ENCODE measurements around the gene IGFN1. TPM values are rescaled to one million over a fixed set of nuclear protein-coding genes. Genes with fewer than 3 reads are reported as not detected.

IGFN1 gene
- total RNA-seq, 1 donor from 2014 or later: 0.38 TPM

- DNase-seq (ENCODE audit: low spot score, unreplicated experiment): no peak
- peaks cover 7% of the 10 kb centered on the region for H3K4me1 Mint-ChIP-seq (ENCODE audit: low read depth)
- TF ChIP-seq CTCF (IDR thresholded peaks at IDR 0.05; ENCODE audit: unreplicated experiment): no peak
- H3K27me3 Mint-ChIP-seq: peaks cover 19% of the 10 kb centered on the region
- no peaks in the 10 kb centered on the region for H3K9me3 Mint-ChIP-seq (ENCODE audit: low read depth)
- no peaks in the 10 kb centered on the region for H3K36me3 Mint-ChIP-seq (ENCODE audit: insufficient read depth)
- H3K4me3 Mint-ChIP-seq (ENCODE audit: low read depth): no peak overlapping the region
- H3K27ac Mint-ChIP-seq: no peak overlapping the region
Measured at GRCh38 chr1:201191653-201192260, 1.1 kb downstream of the IGFN1 start.

- TF ChIP-seq CTCF (IDR thresholded peaks at IDR 0.05; ENCODE audit: unreplicated experiment): no peak
- H3K4me1 Mint-ChIP-seq (ENCODE audit: low read depth): peaks cover 7% of the 10 kb centered on the region
- H3K4me3 Mint-ChIP-seq (ENCODE audit: low read depth): no peak overlapping the region
- no peak overlapping the region for H3K27ac Mint-ChIP-seq
- no peak for DNase-seq (ENCODE audit: low spot score, unreplicated experiment)
- no peaks in the 10 kb centered on the region for H3K36me3 Mint-ChIP-seq (ENCODE audit: insufficient read depth)
- peaks cover 19% of the 10 kb centered on the region for H3K27me3 Mint-ChIP-seq
- no peaks in the 10 kb centered on the region for H3K9me3 Mint-ChIP-seq (ENCODE audit: low read depth)
Measured at GRCh38 chr1:201192261-201192788, 1.7 kb downstream of the IGFN1 start.

- H3K27me3 Mint-ChIP-seq: peaks cover 19% of the 10 kb centered on the region
- no peaks in the 10 kb centered on the region for H3K9me3 Mint-ChIP-seq (ENCODE audit: low read depth)
- no peak for DNase-seq (ENCODE audit: low spot score, unreplicated experiment)
- H3K36me3 Mint-ChIP-seq (ENCODE audit: insufficient read depth): no peaks in the 10 kb centered on the region
- peaks cover 7% of the 10 kb centered on the region for H3K4me1 Mint-ChIP-seq (ENCODE audit: low read depth)
- no peak for TF ChIP-seq CTCF (IDR thresholded peaks at IDR 0.05; ENCODE audit: unreplicated experiment)
- no peak overlapping the region for H3K4me3 Mint-ChIP-seq (ENCODE audit: low read depth)
- H3K27ac Mint-ChIP-seq: no peak overlapping the region
Measured at GRCh38 chr1:201194046-201194445, 3.4 kb downstream of the IGFN1 start.

GRCh38 chr1:201198598-201198997 lies 8.0 kb downstream of the IGFN1 start:
- no peak for DNase-seq (ENCODE audit: low spot score, unreplicated experiment)
- Mint-ChIP-seq H3K4me1 (ENCODE audit: low read depth) (no peaks in the 10 kb centered on the region), H3K36me3 (ENCODE audit: insufficient read depth) (no peaks in the 10 kb centered on the region), H3K4me3 (ENCODE audit: low read depth) (no peak overlapping the region), H3K27me3 (peaks cover 8% of the 10 kb centered on the region), H3K27ac (no peak overlapping the region), H3K9me3 (ENCODE audit: low read depth) (no peaks in the 10 kb centered on the region)
- no peak for TF ChIP-seq CTCF (IDR thresholded peaks at IDR 0.05; ENCODE audit: unreplicated experiment)

- Mint-ChIP-seq H3K4me3 (ENCODE audit: low read depth) (no peak overlapping the region), H3K4me1 (ENCODE audit: low read depth) (peaks cover 4% of the 10 kb centered on the region)
Measured at GRCh38 chr1:201205036-201205435, 14.4 kb downstream of the IGFN1 start.

More at GRCh38 chr1:201205036-201205435, 14.4 kb downstream of the IGFN1 start:
- no peak overlapping the region for H3K27ac Mint-ChIP-seq
- no peaks in the 10 kb centered on the region for H3K36me3 Mint-ChIP-seq (ENCODE audit: insufficient read depth)
- DNase-seq (ENCODE audit: low spot score, unreplicated experiment): no peak
- no peaks in the 10 kb centered on the region for H3K9me3 Mint-ChIP-seq (ENCODE audit: low read depth)
- H3K27me3 Mint-ChIP-seq: peaks cover 28% of the 10 kb centered on the region
- TF ChIP-seq CTCF (IDR thresholded peaks at IDR 0.05; ENCODE audit: unreplicated experiment): no peak

Measured in progenitor cell of endocrine pancreas (in vitro differentiated cells).